ENCODE data around the gene SLC38A3. TPM values are rescaled to one million over a fixed set of nuclear protein-coding genes. Genes with fewer than 3 reads are reported as not detected.

Gene SLC38A3
- total and polyA plus RNA-seq, 2 of the 8 experiments (the other 6 are each of a cell fraction or from before 2014, with no cell fraction given): 1.2 to 3.7 TPM

GRCh38 chr3:50179710-50180109, 25.4 kb upstream of the SLC38A3 start (continued):
- TF ChIP-seq CHD7 (IDR thresholded peaks at IDR 0.05; ENCODE audit: insufficient replicate concordance, low read length): no peak

All from H1 (cell line).